ENCODE results near the gene GJC3. TPM values are rescaled to one million over a fixed set of nuclear protein-coding genes. Genes with fewer than 3 reads are reported as not detected.

GJC3 gene, protein sequence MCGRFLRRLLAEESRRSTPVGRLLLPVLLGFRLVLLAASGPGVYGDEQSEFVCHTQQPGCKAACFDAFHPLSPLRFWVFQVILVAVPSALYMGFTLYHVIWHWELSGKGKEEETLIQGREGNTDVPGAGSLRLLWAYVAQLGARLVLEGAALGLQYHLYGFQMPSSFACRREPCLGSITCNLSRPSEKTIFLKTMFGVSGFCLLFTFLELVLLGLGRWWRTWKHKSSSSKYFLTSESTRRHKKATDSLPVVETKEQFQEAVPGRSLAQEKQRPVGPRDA
- polyA plus RNA-seq (2011; rRNA removed) (0.30 and 0.36 TPM in 2 replicates), polyA plus RNA-seq (2017; fragmentation: RNase III; extraction: RNeasy Plus Mini Kit Qiagen cat#74134 plus additional on column Dnase treatment) (0.10 to 0.20 TPM in 2 of 3 replicates, not detected in the other), polyA minus RNA-seq (2011; rRNA and poly(A)+ RNA removed) (0.21 TPM in 1 of 2 replicates, not detected in the other)
- polyA plus RNA-seq (2012; cell fraction: cytosol; rRNA removed): 0.09 TPM in 2 replicates
- 0.10 TPM in 1 of 2 replicates, not detected in the other for polyA plus RNA-seq (2012; cell fraction: nucleus; rRNA removed)

DNA sequence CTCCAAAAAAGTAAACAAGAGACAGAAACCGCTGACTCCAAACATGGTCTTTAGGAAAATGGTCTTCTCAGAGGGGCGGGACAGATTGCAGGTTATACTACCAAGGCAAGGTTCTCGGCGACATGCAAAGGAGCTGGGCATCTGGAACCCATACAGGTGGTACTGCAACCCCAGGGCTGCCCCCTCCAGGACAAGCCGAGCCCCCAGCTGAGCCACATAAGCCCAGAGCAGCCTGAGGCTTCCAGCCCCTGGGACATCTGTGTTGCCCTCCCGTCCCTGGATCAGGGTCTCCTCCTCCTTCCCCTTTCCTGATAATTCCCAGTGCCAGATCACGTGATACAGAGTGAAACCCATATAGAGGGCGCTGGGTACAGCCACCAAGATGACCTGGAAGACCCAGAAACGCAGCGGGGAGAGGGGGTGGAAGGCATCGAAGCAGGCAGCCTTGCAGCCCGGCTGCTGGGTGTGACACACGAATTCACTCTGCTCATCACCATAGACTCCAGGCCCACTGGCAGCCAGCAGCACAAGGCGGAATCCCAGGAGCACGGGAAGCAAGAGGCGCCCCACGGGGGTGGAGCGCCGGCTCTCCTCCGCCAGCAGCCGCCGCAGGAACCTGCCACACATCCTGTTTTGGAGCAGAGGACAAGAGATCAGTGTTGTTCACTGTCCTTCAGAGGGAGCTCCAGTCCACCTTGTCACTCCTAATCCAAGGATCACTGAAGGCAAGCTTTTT lies at the start of gene GJC3:
GJC3 (minus strand) TSS at position 627 of the 736 bp plus-strand sequence; CDS start at position 627, 0 bp downstream.
- H3K9me3 ChIP-seq: no peaks in the 10 kb centered on the region
- ATAC-seq: peak; percentile 96 to 98
- POLR2A ChIA-PET: interaction anchor here (0.6 to 1.7 kb wide), 4 partner anchors 9 to 121 kb away, joined by 3 to 22 read pairs (median 3); partner anchors contain the start of gene TRIM4
- peak within 1 kb of the TSS; percentile 66 to 83 for H3K27ac ChIP-seq
- CTCF ChIA-PET: interaction anchor here (0.6 to 3.8 kb wide), 18 partner anchors 9 to 300 kb away, joined by 3 to 22 read pairs (median 4); partner anchors contain the start of gene TRIM4
- H3K4me2 ChIP-seq: peak within 1 kb of the TSS; percentile 82
- WGBS (ENCODE audit: missing lambda C conversion rate): 35% methylated on average over 9 of the region's 22 CpGs
- 0 out of 3 replicates have a peak, but pooled peaks cover 7% of the 10 kb centered on the region for H3K4me1 ChIP-seq
- TF ChIP-seq, protein P1, sequence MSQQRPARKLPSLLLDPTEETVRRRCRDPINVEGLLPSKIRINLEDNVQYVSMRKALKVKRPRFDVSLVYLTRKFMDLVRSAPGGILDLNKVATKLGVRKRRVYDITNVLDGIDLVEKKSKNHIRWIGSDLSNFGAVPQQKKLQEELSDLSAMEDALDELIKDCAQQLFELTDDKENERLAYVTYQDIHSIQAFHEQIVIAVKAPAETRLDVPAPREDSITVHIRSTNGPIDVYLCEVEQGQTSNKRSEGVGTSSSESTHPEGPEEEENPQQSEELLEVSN (IDR thresholded peaks at IDR 0.05; ENCODE audit: borderline replicate concordance, low read depth): no peak
- TF ChIP-seq JUN (IDR thresholded peaks at IDR 0.05) (peak in 1 of 2 experiments; percentile 27; a peak in 1 of 5 replicates), RAD21 (conservative IDR thresholded peaks at IDR 0.05 in 1 of 2, IDR thresholded peaks at IDR 0.05 in 1 of 2) (peak; percentile 43 to 55), SMC3 (IDR thresholded peaks at IDR 0.05) (peak; percentile 27; the same call in 1 of the 3 replicates), POLR2AphosphoS2 (conservative IDR thresholded peaks at IDR 0.05; ENCODE audit: low read length) (no peak), EHMT2 (IDR thresholded peaks at IDR 0.05; ENCODE audit: low read depth) (no peak), HOXA7 (CRISPR knock-in tag; IDR thresholded peaks at IDR 0.05) (no peak), JUNB (IDR thresholded peaks at IDR 0.05) (no peak), FOSL2 (IDR thresholded peaks at IDR 0.05) (no peak), FOSL2 (CRISPR knock-in tag; IDR thresholded peaks at IDR 0.05) (no peak), EHF (CRISPR knock-in tag; IDR thresholded peaks at IDR 0.05) (no peak)
- TF ChIP-seq, protein P2, sequence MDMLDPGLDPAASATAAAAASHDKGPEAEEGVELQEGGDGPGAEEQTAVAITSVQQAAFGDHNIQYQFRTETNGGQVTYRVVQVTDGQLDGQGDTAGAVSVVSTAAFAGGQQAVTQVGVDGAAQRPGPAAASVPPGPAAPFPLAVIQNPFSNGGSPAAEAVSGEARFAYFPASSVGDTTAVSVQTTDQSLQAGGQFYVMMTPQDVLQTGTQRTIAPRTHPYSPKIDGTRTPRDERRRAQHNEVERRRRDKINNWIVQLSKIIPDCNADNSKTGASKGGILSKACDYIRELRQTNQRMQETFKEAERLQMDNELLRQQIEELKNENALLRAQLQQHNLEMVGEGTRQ (IDR thresholded peaks at IDR 0.05): peak; percentile 73
- TF ChIP-seq, protein P3, sequence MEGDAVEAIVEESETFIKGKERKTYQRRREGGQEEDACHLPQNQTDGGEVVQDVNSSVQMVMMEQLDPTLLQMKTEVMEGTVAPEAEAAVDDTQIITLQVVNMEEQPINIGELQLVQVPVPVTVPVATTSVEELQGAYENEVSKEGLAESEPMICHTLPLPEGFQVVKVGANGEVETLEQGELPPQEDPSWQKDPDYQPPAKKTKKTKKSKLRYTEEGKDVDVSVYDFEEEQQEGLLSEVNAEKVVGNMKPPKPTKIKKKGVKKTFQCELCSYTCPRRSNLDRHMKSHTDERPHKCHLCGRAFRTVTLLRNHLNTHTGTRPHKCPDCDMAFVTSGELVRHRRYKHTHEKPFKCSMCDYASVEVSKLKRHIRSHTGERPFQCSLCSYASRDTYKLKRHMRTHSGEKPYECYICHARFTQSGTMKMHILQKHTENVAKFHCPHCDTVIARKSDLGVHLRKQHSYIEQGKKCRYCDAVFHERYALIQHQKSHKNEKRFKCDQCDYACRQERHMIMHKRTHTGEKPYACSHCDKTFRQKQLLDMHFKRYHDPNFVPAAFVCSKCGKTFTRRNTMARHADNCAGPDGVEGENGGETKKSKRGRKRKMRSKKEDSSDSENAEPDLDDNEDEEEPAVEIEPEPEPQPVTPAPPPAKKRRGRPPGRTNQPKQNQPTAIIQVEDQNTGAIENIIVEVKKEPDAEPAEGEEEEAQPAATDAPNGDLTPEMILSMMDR (IDR thresholded peaks at IDR 0.05): peak; percentile 54
- TF ChIP-seq, protein P4, sequence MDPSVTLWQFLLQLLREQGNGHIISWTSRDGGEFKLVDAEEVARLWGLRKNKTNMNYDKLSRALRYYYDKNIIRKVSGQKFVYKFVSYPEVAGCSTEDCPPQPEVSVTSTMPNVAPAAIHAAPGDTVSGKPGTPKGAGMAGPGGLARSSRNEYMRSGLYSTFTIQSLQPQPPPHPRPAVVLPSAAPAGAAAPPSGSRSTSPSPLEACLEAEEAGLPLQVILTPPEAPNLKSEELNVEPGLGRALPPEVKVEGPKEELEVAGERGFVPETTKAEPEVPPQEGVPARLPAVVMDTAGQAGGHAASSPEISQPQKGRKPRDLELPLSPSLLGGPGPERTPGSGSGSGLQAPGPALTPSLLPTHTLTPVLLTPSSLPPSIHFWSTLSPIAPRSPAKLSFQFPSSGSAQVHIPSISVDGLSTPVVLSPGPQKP (IDR thresholded peaks at IDR 0.05; ENCODE audit: low read depth, low read length): no peak
- TF ChIP-seq, protein P5, sequence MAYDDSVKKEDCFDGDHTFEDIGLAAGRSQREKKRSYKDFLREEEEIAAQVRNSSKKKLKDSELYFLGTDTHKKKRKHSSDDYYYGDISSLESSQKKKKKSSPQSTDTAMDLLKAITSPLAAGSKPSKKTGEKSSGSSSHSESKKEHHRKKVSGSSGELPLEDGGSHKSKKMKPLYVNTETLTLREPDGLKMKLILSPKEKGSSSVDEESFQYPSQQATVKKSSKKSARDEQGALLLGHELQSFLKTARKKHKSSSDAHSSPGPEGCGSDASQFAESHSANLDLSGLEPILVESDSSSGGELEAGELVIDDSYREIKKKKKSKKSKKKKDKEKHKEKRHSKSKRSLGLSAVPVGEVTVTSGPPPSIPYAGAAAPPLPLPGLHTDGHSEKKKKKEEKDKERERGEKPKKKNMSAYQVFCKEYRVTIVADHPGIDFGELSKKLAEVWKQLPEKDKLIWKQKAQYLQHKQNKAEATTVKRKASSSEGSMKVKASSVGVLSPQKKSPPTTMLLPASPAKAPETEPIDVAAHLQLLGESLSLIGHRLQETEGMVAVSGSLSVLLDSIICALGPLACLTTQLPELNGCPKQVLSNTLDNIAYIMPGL (CRISPR knock-in tag; IDR thresholded peaks at IDR 0.05; ENCODE audit: borderline replicate concordance): no peak
- no peak for FAIRE-seq
- H3K4me3 ChIP-seq: peak within 1 kb of the TSS; percentile 46
- peak; percentile 75 to 85 for DNase-seq (ENCODE audit: low read depth in 1 of 2, low spot score in 1 of 2)

DNA sequence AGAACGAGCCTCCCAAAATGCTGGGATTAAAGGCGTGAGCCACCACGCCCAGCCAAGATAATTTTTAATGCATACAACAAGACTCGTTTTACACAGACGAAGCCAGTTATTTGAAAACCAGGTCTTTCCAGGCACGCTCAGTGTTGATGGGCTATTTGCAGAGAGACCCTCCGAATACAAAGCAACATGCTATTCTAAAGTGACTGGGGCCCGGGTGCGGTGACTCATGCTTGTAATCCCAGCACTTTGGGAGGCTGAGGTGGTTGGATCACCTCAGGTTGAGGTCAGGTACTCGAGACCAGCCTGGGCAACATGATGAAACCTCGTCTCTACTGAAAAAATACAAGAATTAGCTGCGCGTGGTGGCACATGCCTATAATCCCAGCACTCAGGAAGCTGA lies 47.2 kb upstream of the GJC3 start:
- no peak for TF ChIP-seq HOXA7 (CRISPR knock-in tag; IDR thresholded peaks at IDR 0.05)
- TF ChIP-seq HOXB13 (CRISPR knock-in tag; IDR thresholded peaks at IDR 0.05; ENCODE audit: low read depth): no peak
- TF ChIP-seq MAFK (IDR thresholded peaks at IDR 0.05; ENCODE audit: partially characterized antibody): no peak
- no peak for DNase-seq (ENCODE audit: low read depth in 1 of 2, low spot score in 1 of 2)
- no peaks in the 10 kb centered on the region for H3K4me1 ChIP-seq
- no peak for ATAC-seq
- ChIA-PET POLR2A (no interaction called here), CTCF (interaction anchor here (5.7 to 6.9 kb wide), 2 partner anchors 8 to 15 kb away, joined by 32 to 83 read pairs; no protein-coding TSS in a partner anchor)
- WGBS (ENCODE audit: missing lambda C conversion rate): 37% methylated on average over 13 of the region's 13 CpGs
- no peak overlapping the region for H3K4me2 ChIP-seq
- no peak for FAIRE-seq
- H3K27ac ChIP-seq: no peak overlapping the region
- H3K9me3 ChIP-seq: no peaks in the 10 kb centered on the region
- no peak overlapping the region for H3K4me3 ChIP-seq
